HG03039 (cell line): ENCODE measurements around the gene PRKCA.
"Not testable (repeated sequence)": the region's sequence is repeated elsewhere in the genome, so short reads cannot be mapped to it uniquely, and the experiment has no call there.

Experiments
- ATAC-seq: cut with Tn5 transposase; IDR thresholded peaks from one replicate; pipeline ENCODE4 v1.9.1; 2021; ENCODE audit warnings: mild to moderate bottlenecking, moderate library complexity; ENCODE audit not compliant: unreplicated experiment

The PRKCA gene

GRCh38 chr17:66451188-66452149 is 149.1 kb downstream of the PRKCA start:
- no peak for ATAC-seq

DNA sequence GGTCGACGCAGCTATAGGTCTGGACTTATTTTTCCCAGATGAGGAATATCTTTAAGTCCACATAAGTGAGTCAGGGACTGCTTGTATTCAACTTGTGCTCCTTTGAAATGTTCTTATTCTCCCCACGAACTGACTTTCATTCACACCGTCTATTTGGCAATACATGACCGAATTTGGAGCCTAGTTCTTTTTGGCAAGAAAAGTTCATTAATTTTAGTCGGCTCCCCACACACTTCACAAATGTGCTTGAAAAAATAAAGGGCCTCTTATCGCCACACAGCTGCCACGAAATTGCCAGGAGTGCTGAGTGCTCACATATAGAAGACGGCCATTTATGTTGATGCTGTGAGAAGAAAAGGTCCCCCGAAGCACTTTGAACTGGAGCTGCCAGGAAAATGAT is 152.6 kb downstream of the PRKCA start:
- no peak for ATAC-seq

DNA sequence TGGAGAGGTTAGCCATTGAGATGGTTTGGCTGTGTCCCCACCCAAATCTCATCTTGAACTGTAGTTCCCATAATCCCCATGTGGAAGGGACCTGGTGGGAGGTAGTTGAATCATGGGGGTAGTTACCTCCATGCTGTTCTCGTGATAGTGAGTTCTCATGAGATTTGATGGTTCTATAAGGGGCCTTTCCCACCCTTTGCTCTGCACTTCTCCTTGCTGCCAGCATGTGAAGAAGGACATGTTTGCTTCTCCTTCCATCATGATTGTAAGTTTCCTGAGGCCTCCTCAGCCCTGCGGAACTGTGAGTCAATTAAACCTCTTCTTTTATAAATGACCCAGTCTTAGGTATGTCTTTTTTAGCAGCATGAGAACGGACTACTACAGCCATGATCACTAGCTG is 155.1 kb downstream of the PRKCA start:
- ATAC-seq = not testable (repeated sequence)

DNA sequence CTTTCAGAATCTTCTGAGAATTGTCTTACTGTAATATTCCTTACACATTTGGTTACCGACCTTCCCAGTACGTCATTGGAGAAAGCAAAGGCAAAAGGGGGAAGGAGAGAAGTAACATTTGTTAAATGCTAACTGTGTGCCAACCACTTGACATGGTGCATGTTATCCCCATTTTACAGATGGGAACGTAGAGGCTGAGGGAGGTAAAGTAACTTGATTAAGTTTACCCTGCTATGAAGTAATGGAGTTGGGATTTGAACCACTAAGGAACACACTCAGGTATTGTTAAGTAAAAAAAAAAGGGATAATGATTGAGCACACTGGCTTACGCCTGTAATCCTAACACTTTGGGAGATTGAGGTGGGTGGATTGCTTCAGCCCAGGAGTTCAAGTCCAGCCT is 156.4 kb downstream of the PRKCA start:
- no peak for ATAC-seq

DNA sequence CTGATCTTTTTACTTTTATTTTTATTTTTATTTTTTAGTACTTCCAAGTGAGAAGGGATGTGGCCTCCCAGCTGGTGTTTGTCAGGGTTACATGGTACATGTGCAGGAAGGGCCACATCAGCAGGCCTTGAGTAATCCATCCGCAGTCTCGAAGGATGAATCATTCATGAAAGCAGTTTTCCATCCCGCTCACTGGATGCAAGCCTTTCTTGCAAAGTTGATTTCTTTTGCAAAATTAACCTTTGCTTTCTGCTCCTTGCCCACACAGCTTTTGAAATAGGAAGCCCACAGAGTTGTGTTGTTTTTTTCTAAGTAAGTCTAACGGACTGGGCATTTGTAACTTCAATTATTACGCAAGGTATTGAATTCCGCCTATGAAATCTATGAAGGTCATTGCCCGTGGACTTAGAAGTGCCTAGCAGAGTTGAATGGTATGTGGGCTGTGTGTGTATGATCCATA is 157.4 kb downstream of the PRKCA start:
- no peak for ATAC-seq

DNA sequence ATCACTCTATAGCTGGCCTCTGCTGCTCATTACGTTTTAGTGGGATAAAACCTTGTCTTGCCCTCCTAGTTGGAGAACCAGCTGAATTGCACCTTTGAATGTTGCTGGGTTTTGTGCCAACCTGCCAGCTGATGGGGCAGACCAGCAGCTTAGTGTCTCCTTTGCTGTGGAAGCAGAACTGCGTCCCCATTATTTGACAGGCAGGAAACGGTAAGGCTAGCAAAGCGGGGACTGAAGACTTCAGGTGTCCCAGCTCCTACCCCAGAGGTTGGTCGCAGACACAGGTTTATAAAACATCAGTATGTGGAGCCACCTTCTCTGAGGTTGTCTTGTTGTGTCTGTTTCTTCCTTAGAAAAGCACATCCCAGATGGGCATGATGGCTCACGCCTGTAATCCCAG is 158.1 kb downstream of the PRKCA start:
- ATAC-seq = no peak

DNA sequence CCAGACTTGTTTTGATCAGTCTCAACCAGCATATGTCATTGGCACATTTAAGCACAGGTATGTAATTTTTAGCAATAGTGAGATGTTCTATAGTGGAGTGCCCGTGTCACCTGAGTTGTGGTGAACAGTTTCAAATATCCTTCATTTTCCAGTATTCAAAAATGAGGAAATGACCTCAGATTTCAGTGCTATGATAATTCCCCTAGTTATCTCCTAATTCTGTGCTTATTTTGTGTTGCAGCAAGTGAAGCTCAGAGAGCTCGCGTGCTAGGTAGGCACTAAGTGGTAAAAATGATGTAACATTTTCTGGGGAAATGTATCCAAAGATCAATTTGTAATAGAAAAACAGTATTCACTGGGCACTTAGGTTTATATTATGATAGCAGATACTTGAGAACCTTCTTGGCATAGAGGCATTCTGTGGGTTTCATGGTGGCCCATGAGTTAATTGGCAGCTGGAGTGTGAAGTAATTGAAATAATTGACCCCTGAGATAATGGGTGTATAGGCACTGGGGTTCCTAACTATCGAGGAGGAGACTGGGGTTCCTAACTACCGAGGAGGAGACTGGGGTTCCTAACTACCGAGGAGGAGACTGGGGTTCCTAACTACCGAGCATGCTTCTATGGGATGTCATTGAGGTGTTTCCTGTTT is 159.1 kb downstream of the PRKCA start:
- no peak for ATAC-seq

- ATAC-seq = no peak
These were observed 159.6 kb downstream of the PRKCA start for GRCh38 chr17:66462010-66462409.

DNA sequence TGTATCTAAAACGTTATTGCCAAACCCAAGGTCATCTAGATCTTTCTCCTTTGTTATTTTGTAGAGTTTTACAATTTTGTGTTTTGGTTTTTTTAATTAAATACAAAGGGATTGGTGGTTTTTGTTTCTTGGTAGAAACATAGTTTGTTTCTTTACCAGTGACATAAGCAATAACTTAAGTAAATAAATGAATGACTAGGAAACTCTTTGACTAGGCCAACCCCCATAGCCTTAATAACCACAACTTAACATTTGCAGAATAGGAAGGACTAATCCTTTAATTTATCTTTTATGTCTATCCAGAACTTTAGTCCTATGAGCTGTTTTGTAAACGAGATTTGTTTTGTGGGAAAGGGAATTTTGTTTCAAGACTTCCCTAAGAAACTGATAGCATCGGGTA is 162.5 kb downstream of the PRKCA start:
- ATAC-seq = no peak

- ATAC-seq = no peak
These were observed 163.3 kb downstream of the PRKCA start for GRCh38 chr17:66465701-66466100.

GRCh38 chr17:66466106-66466820 is 163.8 kb downstream of the PRKCA start:
- ATAC-seq = no peak

- no peak for ATAC-seq
These were observed 164.5 kb downstream of the PRKCA start for GRCh38 chr17:66466840-66467367.

GRCh38 chr17:66467766-66468165 is 165.4 kb downstream of the PRKCA start:
- no peak for ATAC-seq

- ATAC-seq = no peak
These were observed 166.1 kb downstream of the PRKCA start for GRCh38 chr17:66468241-66469087.

DNA sequence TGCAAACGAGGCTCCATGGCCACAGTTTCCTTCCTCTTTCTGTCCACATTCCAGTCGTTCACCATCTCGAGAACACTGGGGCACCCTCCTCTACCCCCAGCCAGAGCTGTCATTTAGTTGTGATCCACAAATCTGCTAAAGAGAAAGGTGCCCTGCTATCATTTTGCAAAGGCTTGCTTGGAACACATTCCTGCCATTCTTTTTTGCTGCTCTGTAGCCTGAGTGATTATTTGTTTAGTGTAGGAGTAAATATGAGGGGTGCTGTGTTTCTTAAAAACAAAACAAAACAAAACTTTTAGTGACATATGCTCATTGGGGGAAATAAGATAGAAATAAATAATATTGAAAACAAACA is 166.7 kb downstream of the PRKCA start:
- ATAC-seq = no peak

- ATAC-seq = no peak
These were observed 167.0 kb downstream of the PRKCA start for GRCh38 chr17:66469461-66469860.

DNA sequence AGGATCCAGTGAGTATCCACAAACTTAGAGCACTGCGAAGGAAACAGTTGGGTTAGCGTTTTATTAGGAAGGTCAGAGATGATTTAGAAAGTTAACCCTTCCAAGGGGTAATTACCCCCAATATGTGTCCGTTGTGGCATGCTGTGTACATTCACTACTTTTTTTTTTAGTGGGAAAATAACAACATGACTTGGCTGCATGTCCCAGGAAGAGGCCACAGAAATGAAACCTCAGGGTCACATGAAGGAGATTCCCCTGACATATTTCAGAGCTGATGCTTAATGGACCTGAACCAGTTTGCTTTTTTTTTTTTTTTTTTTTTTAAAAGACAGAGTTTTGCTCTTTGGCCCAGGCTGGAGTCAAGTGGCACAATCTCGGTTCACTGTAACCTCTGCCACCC is 167.5 kb downstream of the PRKCA start:
- no peak for ATAC-seq

- ATAC-seq = no peak
These were observed 169.7 kb downstream of the PRKCA start for GRCh38 chr17:66472123-66472522.

DNA sequence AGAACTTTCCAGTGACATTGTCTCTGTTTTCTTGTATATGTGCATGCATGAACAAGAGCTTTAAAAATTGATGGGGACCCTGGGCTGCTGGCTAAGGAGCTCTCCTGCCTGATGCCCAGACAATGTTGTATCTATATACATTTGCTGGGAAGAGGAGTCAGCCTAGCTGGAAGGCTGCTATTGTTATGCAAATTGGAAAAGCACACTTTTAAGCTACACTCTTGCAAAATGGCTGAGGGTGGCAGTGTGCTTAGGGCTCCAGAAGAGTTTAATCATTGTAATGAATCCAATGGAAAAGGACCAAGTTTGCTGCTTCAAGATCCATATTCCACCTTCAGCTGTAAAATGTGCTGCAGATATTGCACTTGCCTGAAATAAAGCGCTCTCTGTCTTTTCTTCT is 171.8 kb downstream of the PRKCA start:
- no peak for ATAC-seq

- ATAC-seq = no peak
These were observed 172.5 kb downstream of the PRKCA start for GRCh38 chr17:66474806-66475497.
